ENCODE measurements around the gene SNTA1. TPM values are rescaled to one million over a fixed set of nuclear protein-coding genes. Genes with fewer than 3 reads are reported as not detected.

SNTA1 gene
- total and polyA plus RNA-seq, 2 of the 13 experiments (the other 11 are each of a cell fraction or from before 2014, with no cell fraction given), result 16.4 to 18.3 TPM

GRCh38 chr20:33490023-33490933, 46.7 kb upstream of the SNTA1 start, which contains the start of gene CBFA2T2 (continued):
- TF ChIP-seq HNRNPK (IDR thresholded peaks at IDR 0.05; ENCODE audit: low read depth, low read length, poor library complexity, severe bottlenecking) (no peak), EED (CRISPR knock-in tag; IDR thresholded peaks at IDR 0.05) (peak; percentile 91; the same call in 1 of the 2 replicates), MTA3 (CRISPR knock-in tag; IDR thresholded peaks at IDR 0.05) (no peak), ZNF235 (CRISPR knock-in tag; IDR thresholded peaks at IDR 0.05; ENCODE audit: borderline replicate concordance) (no peak), ZNF770 (CRISPR knock-in tag; IDR thresholded peaks at IDR 0.05) (peak; percentile 23), ZNF44 (CRISPR knock-in tag; IDR thresholded peaks at IDR 0.05) (peak; percentile 80; the same call in 1 of the 2 replicates), ZNF672 (CRISPR knock-in tag; IDR thresholded peaks at IDR 0.05) (no peak), CREBL2 (CRISPR knock-in tag; IDR thresholded peaks at IDR 0.05; ENCODE audit: borderline replicate concordance) (peak; percentile 8; the same call in 1 of the 2 replicates), DBP (CRISPR knock-in tag; IDR thresholded peaks at IDR 0.05; ENCODE audit: not compliant biosample characterization) (no peak), RNF2 (conservative IDR thresholded peaks at IDR 0.05; ENCODE audit: low read depth) (peak; percentile 81), KLF9 (CRISPR knock-in tag; IDR thresholded peaks at IDR 0.05; ENCODE audit: low read depth) (no peak; the same call in 1 of the 2 replicates), ZNF326 (CRISPR knock-in tag; IDR thresholded peaks at IDR 0.05; ENCODE audit: borderline replicate concordance) (no peak), ZFP1 (CRISPR knock-in tag; IDR thresholded peaks at IDR 0.05) (0 out of 2 replicates have a peak, but pooled peaks have one; percentile 8), ZNF253 (CRISPR knock-in tag; IDR thresholded peaks at IDR 0.05; ENCODE audit: borderline replicate concordance) (peak; percentile 85; the same call in 1 of the 2 replicates), PTBP1 (IDR thresholded peaks at IDR 0.05; ENCODE audit: low read depth, low read length, poor library complexity, severe bottlenecking) (no peak), TBP (CRISPR knock-in tag; IDR thresholded peaks at IDR 0.05) (no peak), CSRNP1 (CRISPR knock-in tag; IDR thresholded peaks at IDR 0.05) (peak; percentile 34; the same call in 1 of the 2 replicates), HNRNPL (IDR thresholded peaks at IDR 0.05; ENCODE audit: low read depth, low read length) (0 out of 2 replicates have a peak, but pooled peaks have one; percentile 61), TBX3 (IDR thresholded peaks at IDR 0.05; ENCODE audit: borderline replicate concordance) (no peak), ZSCAN9 (CRISPR knock-in tag; IDR thresholded peaks at IDR 0.05; ENCODE audit: borderline replicate concordance) (0 out of 2 replicates have a peak, but pooled peaks have one; percentile 32), GPBP1L1 (CRISPR knock-in tag; IDR thresholded peaks at IDR 0.05) (no peak), POLR2A (IDR thresholded peaks at IDR 0.05; ENCODE audit: insufficient read depth in 1 of 2, low read depth in 2 of 2, low read length in 2 of 2) (peak in 1 of 2 experiments; percentile 66; a peak in 1 of 4 replicates)
